Activated T-cell treated with anti-CD3 and anti-CD28 coated beads for 1 hour (primary cell): ENCODE results near the gene PCSK9.

ENCODE experiments used
- DNase-seq: peaks from one replicate; pipeline ENCODE4 v3.0.0-alpha.2; 2020; ENCODE audit warnings: low read depth

PCSK9 gene

GRCh38 chr1:55039342-55040082 is at the start of gene PCSK9:
TSS of gene PCSK9 (plus strand) at chr1:55039548. CDS start at chr1:55039838, 290 bp downstream.
- DNase-seq: no peak

- DNase-seq: no peak
Observed at GRCh38 chr1:54989968-54990810, 49.2 kb upstream of the PCSK9 start.

GRCh38 chr1:54990916-54991315 is 48.4 kb upstream of the PCSK9 start:
- DNase-seq: no peak

- no peak for DNase-seq
Observed at GRCh38 chr1:54991939-54992338, 47.4 kb upstream of the PCSK9 start.

- DNase-seq: no peak
Observed at GRCh38 chr1:54993140-54993539, 46.2 kb upstream of the PCSK9 start.

GRCh38 chr1:54994355-54994990 is 44.9 kb upstream of the PCSK9 start:
- no peak for DNase-seq

- DNase-seq: no peak
Observed at GRCh38 chr1:54995013-54995760, 44.2 kb upstream of the PCSK9 start.

- DNase-seq: no peak
Observed at GRCh38 chr1:54995835-54996234, 43.5 kb upstream of the PCSK9 start.

- DNase-seq: peak; percentile 76
Observed at GRCh38 chr1:54996359-54996868, 42.9 kb upstream of the PCSK9 start.

- DNase-seq: no peak
Observed at GRCh38 chr1:54996869-54997710, 42.3 kb upstream of the PCSK9 start.

GRCh38 chr1:54997711-54997986 is 41.7 kb upstream of the PCSK9 start:
- no peak for DNase-seq

- no peak for DNase-seq
Observed at GRCh38 chr1:54998100-54998499, 41.2 kb upstream of the PCSK9 start.

GRCh38 chr1:54998677-54999076 is 40.7 kb upstream of the PCSK9 start, which contains the start of gene BSND:
TSS of gene BSND (plus strand) at chr1:54998933. CDS start at chr1:54999187, 254 bp downstream.
- DNase-seq: no peak

GRCh38 chr1:55000110-55001085 is 39.0 kb upstream of the PCSK9 start:
- DNase-seq: no peak

- DNase-seq: no peak
Observed at GRCh38 chr1:55001311-55001710, 38.0 kb upstream of the PCSK9 start.

- DNase-seq: no peak
Observed at GRCh38 chr1:55002686-55003085, 36.7 kb upstream of the PCSK9 start.

- no peak for DNase-seq
Observed at GRCh38 chr1:55005351-55006140, 33.8 kb upstream of the PCSK9 start.

- DNase-seq: no peak
Observed at GRCh38 chr1:55006931-55007330, 32.4 kb upstream of the PCSK9 start.

GRCh38 chr1:55007625-55008024 is 31.7 kb upstream of the PCSK9 start:
- DNase-seq: no peak
